GM19468 (cell line): ENCODE results near the gene CPNE2.
"Not testable (repeated sequence)": the region's sequence is repeated elsewhere in the genome, so short reads cannot be mapped to it uniquely, and the experiment has no call there.

Source experiments
- ATAC-seq: cut with Tn5 transposase; IDR thresholded peaks from one replicate; pipeline ENCODE4 v1.9.1; 2021; ENCODE audit warnings: mild to moderate bottlenecking, moderate library complexity, moderate number of reproducible peaks; ENCODE audit not compliant: unreplicated experiment; ENCODE audit errors: extremely low read depth

Gene CPNE2

GRCh38 chr16:57069053-57069452 lies 23.3 kb upstream of the CPNE2 start:
- no peak for ATAC-seq

GRCh38 chr16:57069635-57070370 lies 22.6 kb upstream of the CPNE2 start:
- no peak for ATAC-seq

- no peak for ATAC-seq
Observed at GRCh38 chr16:57070424-57070823, 22.0 kb upstream of the CPNE2 start.

DNA sequence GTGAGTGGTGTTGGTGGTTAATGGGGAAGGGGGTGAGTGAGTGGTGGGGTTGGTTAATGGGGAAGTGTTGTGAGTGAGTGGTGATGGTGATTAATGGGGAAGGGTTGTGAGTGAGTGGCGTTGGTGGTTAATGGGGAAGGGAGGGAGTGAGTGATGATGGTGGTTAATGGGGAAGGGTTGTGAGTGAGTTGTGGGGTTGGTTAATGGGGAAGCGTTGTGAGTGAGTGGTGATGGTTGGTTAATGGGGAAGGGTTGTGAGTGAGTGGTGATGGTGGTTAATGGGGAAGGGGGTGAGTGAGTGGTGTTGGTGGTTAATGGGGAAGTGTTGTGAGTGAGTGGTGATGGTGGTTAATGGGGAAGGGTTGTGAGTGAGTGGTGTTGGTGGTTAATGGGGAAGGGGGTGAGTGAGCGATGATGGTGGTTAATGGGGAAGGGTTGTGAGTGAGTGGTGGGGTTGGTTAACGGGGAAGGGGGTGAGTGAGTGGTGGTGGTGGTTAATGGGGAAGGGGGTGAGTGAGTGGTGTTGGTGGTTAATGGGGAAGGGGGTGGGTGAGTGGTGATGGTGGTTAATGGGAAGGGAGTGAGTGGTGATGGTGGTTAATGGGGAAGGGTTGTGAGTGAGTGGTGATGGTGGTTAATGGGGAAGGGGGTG lies 21.2 kb upstream of the CPNE2 start:
- not testable (repeated sequence) for ATAC-seq

- no peak for ATAC-seq
Observed at GRCh38 chr16:57071831-57072582, 20.4 kb upstream of the CPNE2 start.

- ATAC-seq: no peak
Observed at GRCh38 chr16:57072616-57073275, 19.6 kb upstream of the CPNE2 start.

DNA sequence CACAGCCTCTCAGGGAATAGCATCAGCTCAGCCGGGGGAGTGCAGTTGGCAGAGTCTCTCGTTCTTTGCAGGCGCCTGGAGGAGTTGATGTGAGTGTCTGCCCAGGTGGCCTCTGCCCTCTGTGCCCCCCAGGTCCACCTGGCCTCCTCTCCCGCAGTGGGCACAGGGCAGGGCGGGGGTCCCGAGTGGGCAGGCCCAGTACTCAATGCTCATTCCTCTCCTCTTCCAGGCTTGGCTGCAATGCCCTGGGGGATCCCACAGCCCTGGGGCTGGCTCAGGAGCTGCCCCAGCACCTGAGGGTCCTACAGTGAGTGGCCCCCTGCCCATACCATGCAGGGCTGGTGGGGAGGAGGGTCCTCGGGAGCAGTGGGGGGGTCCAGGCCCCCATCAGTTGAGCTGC lies 14.7 kb upstream of the CPNE2 start:
- no peak for ATAC-seq

GRCh38 chr16:57081744-57082143 lies 10.6 kb upstream of the CPNE2 start:
- no peak for ATAC-seq

- no peak for ATAC-seq
Observed at GRCh38 chr16:57082664-57083063, 9.7 kb upstream of the CPNE2 start.

DNA sequence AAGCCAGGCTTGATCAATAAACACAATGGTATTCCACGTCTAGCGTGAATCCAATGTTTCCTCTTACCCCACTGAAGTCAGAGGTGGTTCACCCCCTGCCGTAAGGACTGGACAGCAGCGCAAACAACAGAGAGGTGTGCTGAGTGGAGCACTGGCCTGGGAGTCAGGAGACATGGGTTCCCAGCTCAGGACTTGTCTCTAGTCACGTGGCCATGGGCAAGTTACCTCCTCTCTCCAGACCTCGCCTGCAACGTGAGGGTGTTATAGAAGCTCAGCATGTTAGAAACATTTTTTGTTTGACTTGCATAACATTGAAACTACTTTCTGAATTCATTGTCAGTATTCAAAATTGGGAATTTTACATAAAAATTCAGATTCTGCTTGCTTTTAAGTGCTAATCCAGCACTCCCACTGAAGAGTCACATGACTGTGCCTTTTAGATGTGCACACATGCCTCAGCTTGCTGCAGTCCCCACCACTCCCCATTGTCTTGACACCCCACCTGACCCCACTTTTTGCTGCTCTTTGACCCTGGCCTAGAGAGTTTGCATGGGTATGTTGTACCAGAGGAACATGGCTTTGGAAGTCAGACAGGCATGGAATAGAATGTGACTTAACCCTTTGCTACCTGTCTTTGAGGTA lies 8.8 kb upstream of the CPNE2 start:
- no peak for ATAC-seq

DNA sequence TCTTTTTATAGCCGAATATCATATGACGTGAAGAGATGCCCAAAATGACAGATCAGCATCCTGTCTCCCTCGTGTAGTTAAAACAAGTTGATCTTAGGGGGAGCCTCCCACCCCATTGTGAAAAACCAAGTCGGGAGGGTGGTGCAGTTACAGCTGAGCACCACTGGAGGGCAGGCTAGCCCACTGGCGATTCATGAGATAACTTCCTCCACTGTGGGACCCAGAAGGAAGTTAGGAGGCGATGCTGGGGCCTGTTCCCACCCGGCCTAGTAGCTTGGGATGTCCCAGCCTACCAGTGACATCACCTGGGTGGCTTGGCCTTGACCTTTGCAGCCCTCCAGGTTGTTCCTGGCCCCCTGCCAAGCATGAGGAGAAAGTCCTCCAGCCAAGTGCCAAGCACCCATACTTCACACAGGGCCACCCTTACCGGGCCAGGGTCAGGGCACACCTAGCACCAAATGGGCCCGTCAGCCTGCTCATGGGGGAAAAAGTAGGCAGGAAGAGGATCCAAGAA lies 8.1 kb upstream of the CPNE2 start:
- ATAC-seq: no peak

DNA sequence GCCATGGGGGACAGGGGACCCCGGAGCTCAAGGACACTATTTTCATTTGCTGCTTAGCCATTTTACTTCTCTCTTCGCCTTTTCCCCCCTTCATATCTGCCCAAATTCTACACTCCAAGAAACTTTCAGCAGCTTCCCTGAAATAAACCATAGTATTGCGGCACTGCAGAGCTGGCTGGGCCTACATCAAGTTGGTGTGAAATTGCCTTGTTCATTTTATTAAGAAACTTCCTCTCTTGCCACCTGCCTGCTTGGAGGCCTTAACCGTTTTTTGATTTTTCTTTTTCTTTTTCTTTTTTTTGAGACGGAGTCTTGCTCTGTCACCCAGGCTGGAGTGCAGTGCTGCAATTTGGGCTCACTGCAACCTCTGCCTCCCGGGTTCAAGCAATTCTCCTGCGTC lies 7.4 kb upstream of the CPNE2 start:
- ATAC-seq: no peak

DNA sequence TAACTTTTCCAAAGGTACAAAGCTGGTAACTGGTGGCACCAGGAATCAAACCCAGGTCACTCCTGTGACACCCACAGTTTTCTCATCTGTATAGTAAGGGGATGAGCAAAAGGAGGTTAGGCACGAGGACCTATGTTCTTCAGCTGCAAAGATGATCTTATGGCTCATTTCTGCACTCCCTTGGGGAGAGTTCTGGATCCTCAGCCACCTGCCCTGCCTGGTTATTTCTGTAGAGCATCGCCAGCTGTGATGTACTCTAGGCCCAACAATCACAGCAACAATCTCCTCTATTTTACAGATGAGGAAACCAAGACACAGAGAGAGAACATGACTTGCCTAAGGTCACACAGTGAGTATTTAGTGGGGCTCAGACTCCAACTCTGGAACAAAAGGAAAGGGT lies 5.4 kb upstream of the CPNE2 start:
- no peak for ATAC-seq

GRCh38 chr16:57089406-57089805 lies 3.0 kb upstream of the CPNE2 start:
- no peak for ATAC-seq

- ATAC-seq: no peak
Observed at GRCh38 chr16:57091200-57091974, 996 bp upstream of the CPNE2 start.

GRCh38 chr16:57092786-57093411 lies 516 bp downstream of the CPNE2 start:
- ATAC-seq: no peak

DNA sequence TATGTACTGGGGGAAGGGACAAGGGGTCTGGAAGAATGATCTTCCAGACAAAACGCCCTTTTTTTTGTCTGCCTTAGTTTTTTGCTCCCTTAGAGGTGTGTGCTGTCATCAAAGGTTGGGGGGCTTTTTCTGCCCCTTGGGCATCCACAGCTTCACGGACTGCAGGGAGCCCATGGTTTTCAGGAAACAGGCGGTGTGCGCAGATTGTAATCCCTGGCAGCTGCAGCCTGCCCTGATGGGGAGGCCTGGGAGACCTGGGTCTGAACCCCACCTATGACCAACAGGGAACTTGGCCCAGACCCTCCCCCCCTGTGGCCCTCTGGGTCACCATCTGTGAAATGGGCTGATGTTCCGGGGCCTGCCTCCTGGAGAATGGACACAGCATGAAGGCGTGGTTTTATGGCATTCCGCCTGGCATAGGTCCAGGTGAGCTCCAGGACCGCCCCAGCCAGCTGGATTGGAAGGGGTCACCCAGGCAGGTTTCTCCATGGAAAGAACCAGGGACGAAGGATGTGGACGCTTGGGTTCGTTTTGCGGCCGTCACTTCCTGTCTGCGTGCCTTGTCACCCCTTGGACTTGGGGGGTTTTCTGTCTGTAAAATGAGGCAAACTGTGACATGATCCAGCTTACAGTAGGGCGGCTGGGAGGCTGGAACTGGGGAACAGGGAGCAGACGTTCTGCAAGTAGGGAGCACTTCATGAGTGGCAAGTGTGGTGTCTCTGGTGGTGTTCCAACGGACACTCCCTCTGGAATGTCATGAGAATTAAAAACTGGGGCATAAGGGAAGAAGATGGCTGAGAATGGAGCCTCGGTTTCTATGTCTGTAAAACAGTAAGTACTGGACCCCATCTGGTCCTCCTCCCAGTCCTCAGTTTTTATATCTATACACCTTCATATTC lies 1.5 kb downstream of the CPNE2 start:
- ATAC-seq: no peak

- ATAC-seq: no peak
Observed at GRCh38 chr16:57094911-57095310, 2.5 kb downstream of the CPNE2 start.
